ENCODE results near the gene RFLNA. TPM values are rescaled to one million over a fixed set of nuclear protein-coding genes. Genes with fewer than 3 reads are reported as not detected.
"Not testable (repeated sequence)": the region's sequence is repeated elsewhere in the genome, so short reads cannot be mapped to it uniquely, and the experiment has no call there.

RFLNA gene
- total RNA-seq, 1 donor from 2014 or later = 1.0 TPM

DNA sequence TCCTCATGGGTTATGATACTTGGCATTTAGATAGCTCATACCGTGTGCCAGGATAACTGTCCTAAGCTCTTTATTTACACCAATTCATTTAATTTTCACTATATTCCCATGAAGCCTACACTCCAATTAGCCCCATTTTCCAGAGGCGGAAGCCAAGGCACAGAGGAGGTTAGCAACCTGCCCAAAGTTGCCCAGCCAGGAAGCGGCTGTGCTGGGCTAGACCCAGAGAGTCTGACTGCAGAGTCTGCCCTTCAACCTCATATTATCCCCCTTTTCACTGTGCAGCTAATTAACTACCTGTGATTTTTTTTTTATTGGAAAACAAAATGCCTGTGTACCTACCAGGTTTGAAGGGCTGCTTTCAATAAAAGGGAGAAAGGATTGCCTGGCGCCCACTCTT lies 2.5 kb downstream of the RFLNA start:
- no peaks in the 10 kb centered on the region for H3K9me3 ChIP-seq
- H3K27me3 ChIP-seq = peaks cover 26% of the 10 kb centered on the region
- TF ChIP-seq, protein P1, sequence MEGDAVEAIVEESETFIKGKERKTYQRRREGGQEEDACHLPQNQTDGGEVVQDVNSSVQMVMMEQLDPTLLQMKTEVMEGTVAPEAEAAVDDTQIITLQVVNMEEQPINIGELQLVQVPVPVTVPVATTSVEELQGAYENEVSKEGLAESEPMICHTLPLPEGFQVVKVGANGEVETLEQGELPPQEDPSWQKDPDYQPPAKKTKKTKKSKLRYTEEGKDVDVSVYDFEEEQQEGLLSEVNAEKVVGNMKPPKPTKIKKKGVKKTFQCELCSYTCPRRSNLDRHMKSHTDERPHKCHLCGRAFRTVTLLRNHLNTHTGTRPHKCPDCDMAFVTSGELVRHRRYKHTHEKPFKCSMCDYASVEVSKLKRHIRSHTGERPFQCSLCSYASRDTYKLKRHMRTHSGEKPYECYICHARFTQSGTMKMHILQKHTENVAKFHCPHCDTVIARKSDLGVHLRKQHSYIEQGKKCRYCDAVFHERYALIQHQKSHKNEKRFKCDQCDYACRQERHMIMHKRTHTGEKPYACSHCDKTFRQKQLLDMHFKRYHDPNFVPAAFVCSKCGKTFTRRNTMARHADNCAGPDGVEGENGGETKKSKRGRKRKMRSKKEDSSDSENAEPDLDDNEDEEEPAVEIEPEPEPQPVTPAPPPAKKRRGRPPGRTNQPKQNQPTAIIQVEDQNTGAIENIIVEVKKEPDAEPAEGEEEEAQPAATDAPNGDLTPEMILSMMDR (IDR thresholded peaks at IDR 0.05) = no peak
- H3K4me1 ChIP-seq = no peaks in the 10 kb centered on the region
- H3K27ac ChIP-seq = no peak overlapping the region
- DNase-seq (no peak), ATAC-seq (no peak)
- H3K4me3 ChIP-seq = no peak overlapping the region
- intact Hi-C loops (cut with DNase I) = no loop called here
- no peaks in the 10 kb centered on the region for H3K36me3 ChIP-seq

DNA sequence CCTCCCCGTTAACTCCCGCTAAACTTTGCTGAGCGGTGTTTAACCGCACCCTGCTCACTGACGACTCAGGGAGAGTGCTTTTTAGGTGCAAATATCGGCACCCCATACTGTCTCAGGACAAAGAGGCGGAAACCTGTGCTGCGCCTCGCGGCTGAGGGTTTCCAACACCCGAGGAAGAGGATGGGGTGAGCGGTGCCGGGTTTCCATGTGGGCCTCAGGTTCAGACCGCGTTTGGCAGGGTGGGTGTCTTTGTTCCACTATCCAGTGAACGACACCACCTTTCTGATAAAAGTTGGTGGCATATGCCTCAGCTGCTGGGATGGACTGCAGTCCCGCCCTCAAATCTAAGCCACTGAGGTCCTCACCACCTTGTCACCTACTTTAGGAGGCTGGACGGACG lies 3.0 kb downstream of the RFLNA start:
- H3K36me3 ChIP-seq = no peaks in the 10 kb centered on the region
- H3K4me1 ChIP-seq = no peaks in the 10 kb centered on the region
- DNase-seq = no peak
- intact Hi-C loops (cut with DNase I) = no loop called here
- no peaks in the 10 kb centered on the region for H3K9me3 ChIP-seq
- ATAC-seq = no peak
- no peak overlapping the region for H3K27ac ChIP-seq
- TF ChIP-seq, protein P1 (IDR thresholded peaks at IDR 0.05) = no peak
- H3K4me3 ChIP-seq = no peak overlapping the region
- peaks cover 26% of the 10 kb centered on the region for H3K27me3 ChIP-seq

DNA sequence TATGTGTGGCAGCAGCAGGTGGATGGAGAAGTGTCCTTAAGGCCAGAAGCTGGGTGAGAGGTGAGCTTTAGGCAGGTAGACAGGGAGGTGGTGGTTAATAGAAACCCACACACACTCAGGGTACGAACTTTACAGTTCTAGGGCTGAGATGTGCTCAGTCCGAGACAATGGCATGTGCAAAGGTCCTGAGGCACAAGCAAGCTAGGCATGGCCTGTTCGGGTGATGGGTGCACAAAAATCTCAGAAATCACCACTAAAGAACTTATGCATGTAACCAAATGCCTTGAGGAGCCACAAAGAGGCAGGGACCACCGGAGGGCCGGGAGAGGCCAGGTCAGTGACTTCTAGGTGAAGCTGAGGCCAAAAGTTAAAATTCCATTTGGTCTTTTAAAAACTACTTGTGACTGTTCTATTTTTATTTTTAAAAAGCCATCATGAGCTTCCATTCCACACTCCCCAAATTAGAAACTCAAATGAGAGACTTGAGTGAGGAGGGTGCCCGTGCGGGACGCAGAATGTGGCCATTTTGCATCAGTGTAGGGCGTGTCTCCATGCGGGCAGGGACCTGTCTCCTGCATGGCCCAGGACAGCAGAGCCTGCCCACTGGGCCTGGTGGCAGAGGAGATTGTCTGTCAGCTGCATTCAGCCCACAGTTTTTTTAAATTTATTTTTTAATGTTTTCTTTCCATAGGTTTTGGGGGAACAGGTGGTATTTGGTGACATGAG lies 4.0 kb downstream of the RFLNA start:
- Histone ChIP-seq H3K27ac (no peak overlapping the region), H3K4me1 (no peaks in the 10 kb centered on the region), H3K36me3 (no peaks in the 10 kb centered on the region), H3K4me3 (no peak overlapping the region), H3K27me3 (peaks cover 25% of the 10 kb centered on the region), H3K9me3 (no peaks in the 10 kb centered on the region)
- TF ChIP-seq, protein P1 (IDR thresholded peaks at IDR 0.05) = no peak
- intact Hi-C loops (cut with DNase I) = no loop called here
- peak; percentile 28 for DNase-seq
- ATAC-seq = no peak

DNA sequence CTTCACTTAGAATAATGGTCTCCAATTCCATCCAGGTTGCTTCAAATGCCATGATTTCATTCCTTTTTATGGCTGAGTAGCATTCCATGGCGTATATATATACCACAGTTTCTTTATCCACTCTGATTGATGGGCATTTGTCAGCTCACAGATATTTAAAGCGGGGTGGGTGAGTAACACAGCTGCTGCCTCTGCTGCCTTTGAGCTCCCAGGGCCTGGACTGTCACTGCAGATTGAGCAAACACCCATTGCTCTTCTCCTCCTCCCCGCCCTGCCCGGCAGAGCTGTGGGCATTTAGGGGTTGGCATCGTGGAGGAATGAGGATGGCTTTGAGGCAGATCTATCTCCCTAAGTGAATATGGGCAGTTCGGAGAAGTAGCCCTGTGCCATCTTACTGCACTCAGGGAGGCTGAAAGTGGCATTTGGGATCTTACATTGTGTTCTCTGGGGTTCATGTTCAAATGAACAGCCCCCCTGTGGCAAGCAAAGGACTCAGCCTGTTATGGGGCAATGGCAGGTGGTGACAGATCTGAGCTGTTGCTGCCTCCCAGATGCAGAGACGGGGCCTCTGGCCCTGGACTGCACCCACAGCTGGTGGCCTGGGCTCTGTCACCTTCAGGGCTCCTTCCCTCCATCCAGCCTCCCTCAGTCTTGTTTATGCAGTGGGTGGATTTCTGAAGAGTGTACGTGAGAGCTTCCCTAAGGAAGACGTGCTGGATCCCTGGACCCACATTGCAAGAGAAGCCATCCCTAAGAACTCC lies 4.9 kb downstream of the RFLNA start:
- H3K4me1 ChIP-seq = no peaks in the 10 kb centered on the region
- H3K9me3 ChIP-seq = no peaks in the 10 kb centered on the region
- peaks cover 16% of the 10 kb centered on the region for H3K27me3 ChIP-seq
- intact Hi-C loops (cut with DNase I) = no loop called here
- H3K4me3 ChIP-seq = no peak overlapping the region
- TF ChIP-seq, protein P1 (IDR thresholded peaks at IDR 0.05) = no peak
- no peak for DNase-seq
- no peak for ATAC-seq
- H3K36me3 ChIP-seq = no peaks in the 10 kb centered on the region
- no peak overlapping the region for H3K27ac ChIP-seq

DNA sequence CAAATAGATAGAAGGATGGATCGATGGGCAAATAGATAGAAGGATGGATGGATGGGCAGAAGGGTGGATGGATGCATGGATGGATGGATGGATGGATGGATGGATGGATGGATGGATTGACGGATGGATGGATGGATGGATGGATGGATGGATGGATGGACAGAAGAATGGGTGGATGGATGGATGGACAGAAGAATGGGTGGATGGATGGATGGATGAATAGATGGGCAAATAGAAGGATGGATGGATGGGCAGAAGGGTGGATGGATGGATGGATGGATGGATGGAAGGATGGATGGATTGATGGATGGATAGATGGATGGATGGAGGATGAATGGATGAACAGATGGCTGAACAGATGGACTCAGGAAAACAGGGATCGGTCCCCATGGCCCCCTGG lies 5.8 kb downstream of the RFLNA start:
- H3K9me3 ChIP-seq; H3K27ac ChIP-seq; intact Hi-C loops (cut with DNase I); H3K36me3 ChIP-seq; H3K4me1 ChIP-seq; H3K4me3 ChIP-seq; DNase-seq; ATAC-seq: not testable (repeated sequence)
- H3K27me3 ChIP-seq = peaks cover 11% of the 10 kb centered on the region

DNA sequence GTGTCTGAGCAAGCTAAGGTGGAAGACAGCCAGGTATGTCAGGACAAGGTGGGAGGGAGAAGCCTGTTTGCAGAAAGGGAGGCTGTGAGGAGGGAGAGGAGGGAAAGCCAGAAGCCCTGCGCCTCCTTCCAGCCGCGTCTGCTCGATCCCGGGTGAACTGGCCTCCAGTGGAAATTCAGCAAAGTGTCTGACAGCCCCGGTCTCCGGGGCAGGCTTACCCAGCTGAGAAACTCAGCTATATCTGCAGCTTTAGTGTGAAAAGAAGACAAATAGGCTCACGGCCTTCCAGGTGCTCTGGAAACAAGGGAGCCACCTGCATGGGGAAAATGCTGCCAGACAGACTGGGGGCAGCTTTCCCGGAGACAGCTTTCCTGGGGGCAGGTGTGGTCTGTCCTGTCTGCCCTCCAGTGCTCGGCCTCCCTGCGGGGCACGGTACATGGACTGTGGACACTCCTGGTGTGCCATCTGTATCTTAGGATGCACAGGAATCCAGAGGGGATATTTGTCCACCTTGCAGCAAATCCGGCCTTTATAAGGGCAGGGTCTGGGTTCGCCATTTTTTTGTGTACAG lies 6.3 kb downstream of the RFLNA start:
- Histone ChIP-seq H3K27ac (no peak overlapping the region), H3K36me3 (no peaks in the 10 kb centered on the region), H3K27me3 (peaks cover 8% of the 10 kb centered on the region), H3K9me3 (no peaks in the 10 kb centered on the region), H3K4me3 (no peak overlapping the region), H3K4me1 (no peaks in the 10 kb centered on the region)
- no peak for DNase-seq
- no peak for ATAC-seq
- TF ChIP-seq, protein P1 (IDR thresholded peaks at IDR 0.05) = no peak
- intact Hi-C loops (cut with DNase I) = no loop called here
